ENCODE data around the gene LATS2.

- TF ChIP-seq CTCF (IDR thresholded peaks at IDR 0.05; ENCODE audit: borderline replicate concordance, extremely low read depth, low read length, poor library complexity, severe bottlenecking) (no peak), EZH2 (IDR thresholded peaks at IDR 0.05; ENCODE audit: borderline replicate concordance, low read depth, low read length, severe bottlenecking) (no peak)
Measured at GRCh38 chr13:21025539-21025938, 35.8 kb downstream of the LATS2 start.

Measured in DND-41 (cell line).